Ishikawa (cell line): Measurements from ENCODE around the gene PPP1CA.

Source experiments
- CEBPB ChIP-seq: IDR thresholded peaks from 2 replicates; pipeline ENCODE4 v1.6.1; 2012
- CREB1 ChIP-seq: IDR thresholded peaks from 2 replicates; pipeline ENCODE4 v1.6.1; 2012; ENCODE audit warnings: low read depth
- NFIC ChIP-seq: IDR thresholded peaks from 2 replicates; pipeline ENCODE4 v1.6.1; 2012
- TAF1 ChIP-seq: IDR thresholded peaks from 2 replicates; pipeline ENCODE4 v1.6.1; 2012; ENCODE audit warnings: low read depth, mild to moderate bottlenecking
- TF ChIP-seq, protein P1 (sequence below): IDR thresholded peaks from 2 replicates; pipeline ENCODE4 v1.6.1; 2012
- TF ChIP-seq, protein P2 (sequence below): IDR thresholded peaks from 2 replicates; pipeline ENCODE4 v1.6.1; 2012; ENCODE audit warnings: low read depth, mild to moderate bottlenecking

DNA sequence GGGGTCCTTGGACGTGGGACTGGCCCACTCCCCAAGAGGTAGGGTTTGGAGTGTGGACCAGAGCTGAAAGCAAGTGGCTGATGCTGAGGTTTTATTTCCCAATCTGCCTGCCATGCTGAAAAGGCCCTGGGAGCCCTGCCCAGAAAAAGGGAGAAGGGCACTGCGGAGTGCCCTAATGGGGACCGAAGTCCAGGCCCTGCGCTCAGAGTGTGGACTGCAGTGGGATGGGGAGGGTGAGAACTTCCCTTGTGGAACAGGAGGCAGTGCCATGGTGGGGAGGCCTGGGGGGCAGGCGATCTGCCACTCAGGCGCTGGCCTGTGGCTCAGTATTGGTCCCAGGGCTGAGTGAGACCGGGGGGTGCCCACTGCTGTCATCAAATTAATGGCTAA, 46.6 kb upstream of the PPP1CA start:
- no peak for TF ChIP-seq CREB1
- no peak for TF ChIP-seq CEBPB
- TF ChIP-seq, protein P1, sequence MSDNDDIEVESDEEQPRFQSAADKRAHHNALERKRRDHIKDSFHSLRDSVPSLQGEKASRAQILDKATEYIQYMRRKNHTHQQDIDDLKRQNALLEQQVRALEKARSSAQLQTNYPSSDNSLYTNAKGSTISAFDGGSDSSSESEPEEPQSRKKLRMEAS: no peak
- TF ChIP-seq TAF1: no peak
- TF ChIP-seq NFIC: no peak
- TF ChIP-seq, protein P2, sequence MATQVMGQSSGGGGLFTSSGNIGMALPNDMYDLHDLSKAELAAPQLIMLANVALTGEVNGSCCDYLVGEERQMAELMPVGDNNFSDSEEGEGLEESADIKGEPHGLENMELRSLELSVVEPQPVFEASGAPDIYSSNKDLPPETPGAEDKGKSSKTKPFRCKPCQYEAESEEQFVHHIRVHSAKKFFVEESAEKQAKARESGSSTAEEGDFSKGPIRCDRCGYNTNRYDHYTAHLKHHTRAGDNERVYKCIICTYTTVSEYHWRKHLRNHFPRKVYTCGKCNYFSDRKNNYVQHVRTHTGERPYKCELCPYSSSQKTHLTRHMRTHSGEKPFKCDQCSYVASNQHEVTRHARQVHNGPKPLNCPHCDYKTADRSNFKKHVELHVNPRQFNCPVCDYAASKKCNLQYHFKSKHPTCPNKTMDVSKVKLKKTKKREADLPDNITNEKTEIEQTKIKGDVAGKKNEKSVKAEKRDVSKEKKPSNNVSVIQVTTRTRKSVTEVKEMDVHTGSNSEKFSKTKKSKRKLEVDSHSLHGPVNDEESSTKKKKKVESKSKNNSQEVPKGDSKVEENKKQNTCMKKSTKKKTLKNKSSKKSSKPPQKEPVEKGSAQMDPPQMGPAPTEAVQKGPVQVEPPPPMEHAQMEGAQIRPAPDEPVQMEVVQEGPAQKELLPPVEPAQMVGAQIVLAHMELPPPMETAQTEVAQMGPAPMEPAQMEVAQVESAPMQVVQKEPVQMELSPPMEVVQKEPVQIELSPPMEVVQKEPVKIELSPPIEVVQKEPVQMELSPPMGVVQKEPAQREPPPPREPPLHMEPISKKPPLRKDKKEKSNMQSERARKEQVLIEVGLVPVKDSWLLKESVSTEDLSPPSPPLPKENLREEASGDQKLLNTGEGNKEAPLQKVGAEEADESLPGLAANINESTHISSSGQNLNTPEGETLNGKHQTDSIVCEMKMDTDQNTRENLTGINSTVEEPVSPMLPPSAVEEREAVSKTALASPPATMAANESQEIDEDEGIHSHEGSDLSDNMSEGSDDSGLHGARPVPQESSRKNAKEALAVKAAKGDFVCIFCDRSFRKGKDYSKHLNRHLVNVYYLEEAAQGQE: no peak
